ENCODE measurements around the gene CDH5. TPM values are rescaled to one million over a fixed set of nuclear protein-coding genes. Genes with fewer than 3 reads are reported as not detected.

The CDH5 gene
- polyA plus RNA-seq, 1 of the 3 experiments (the other 2 are of a cell fraction), result not detected

DNA sequence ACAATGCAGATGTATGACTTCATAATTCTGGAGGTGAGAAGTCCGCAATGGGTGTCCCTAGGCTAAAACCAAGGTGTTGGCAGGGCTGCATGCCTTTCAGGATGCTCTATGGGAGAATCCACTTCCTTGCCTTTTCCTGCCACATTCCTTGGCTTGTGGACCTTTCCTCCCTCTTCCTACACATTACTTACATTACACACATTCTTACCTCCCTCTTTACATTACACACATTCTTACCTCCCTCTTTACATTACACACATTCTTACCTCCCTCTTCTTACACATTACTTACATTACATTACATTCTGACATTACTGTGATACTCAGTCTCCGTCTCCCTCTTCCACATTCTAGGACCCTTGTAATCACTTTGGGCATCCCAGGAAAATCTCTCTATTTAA, 14.2 kb upstream of the CDH5 start (continued):
- TF ChIP-seq, protein P1, sequence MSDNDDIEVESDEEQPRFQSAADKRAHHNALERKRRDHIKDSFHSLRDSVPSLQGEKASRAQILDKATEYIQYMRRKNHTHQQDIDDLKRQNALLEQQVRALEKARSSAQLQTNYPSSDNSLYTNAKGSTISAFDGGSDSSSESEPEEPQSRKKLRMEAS (IDR thresholded peaks at IDR 0.05; ENCODE audit: low read depth), result no peak
- TF ChIP-seq ELF1 (IDR thresholded peaks at IDR 0.05) (no peak), SMC3 (IDR thresholded peaks at IDR 0.05; ENCODE audit: low read depth, low read length) (no peak), RCOR1 (IDR thresholded peaks at IDR 0.05; ENCODE audit: low read length) (no peak), EP300 (IDR thresholded peaks at IDR 0.05; ENCODE audit: borderline replicate concordance in 1 of 2, low read depth in 1 of 2, low read length in 1 of 2) (no peak), FOSL2 (IDR thresholded peaks at IDR 0.05; ENCODE audit: borderline replicate concordance, low read depth) (no peak), FOXM1 (IDR thresholded peaks at IDR 0.05; ENCODE audit: low read depth) (no peak)
- TF ChIP-seq, protein P2, sequence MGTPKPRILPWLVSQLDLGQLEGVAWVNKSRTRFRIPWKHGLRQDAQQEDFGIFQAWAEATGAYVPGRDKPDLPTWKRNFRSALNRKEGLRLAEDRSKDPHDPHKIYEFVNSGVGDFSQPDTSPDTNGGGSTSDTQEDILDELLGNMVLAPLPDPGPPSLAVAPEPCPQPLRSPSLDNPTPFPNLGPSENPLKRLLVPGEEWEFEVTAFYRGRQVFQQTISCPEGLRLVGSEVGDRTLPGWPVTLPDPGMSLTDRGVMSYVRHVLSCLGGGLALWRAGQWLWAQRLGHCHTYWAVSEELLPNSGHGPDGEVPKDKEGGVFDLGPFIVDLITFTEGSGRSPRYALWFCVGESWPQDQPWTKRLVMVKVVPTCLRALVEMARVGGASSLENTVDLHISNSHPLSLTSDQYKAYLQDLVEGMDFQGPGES (IDR thresholded peaks at IDR 0.05; ENCODE audit: low read depth, low read length), result no peak

DNA sequence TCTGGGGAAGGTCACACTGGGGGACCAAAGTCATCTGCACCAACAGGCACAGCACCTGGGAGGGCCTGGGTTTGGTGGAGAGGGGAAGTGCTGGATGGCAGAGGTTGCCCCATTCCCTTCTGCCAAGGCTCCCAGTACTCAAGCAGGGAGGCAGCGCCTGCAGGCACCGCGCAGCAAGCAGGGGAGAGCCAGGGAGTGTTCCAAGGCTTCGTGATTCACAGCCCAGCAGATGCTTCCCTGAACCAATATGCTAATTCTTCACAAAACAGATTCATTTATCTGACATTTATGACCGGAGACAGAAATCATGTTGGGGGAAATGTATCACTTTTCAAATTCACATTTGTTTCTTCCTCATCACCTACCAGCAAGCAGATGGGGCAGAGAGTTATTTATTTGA, 13.4 kb upstream of the CDH5 start:
- Histone ChIP-seq H3K4me3 (ENCODE audit: low read depth in 2 of 2, low read length in 1 of 2) (no peak overlapping the region), H3K4me2 (no peak overlapping the region), H3K9me3 (no peaks in the 10 kb centered on the region), H4K20me1 (ENCODE audit: insufficient read depth) (no peaks in the 10 kb centered on the region), H3K9me2 (no peaks in the 10 kb centered on the region), H3K9ac (no peak overlapping the region), H3F3A (replicated peaks; ENCODE audit: insufficient read depth) (no peaks in the 10 kb centered on the region), H3K36me3 (replicated peaks in 1 of 2; ENCODE audit: control insufficient read depth in 1 of 2, insufficient read depth in 2 of 2, low read length in 1 of 2) (no peaks in the 10 kb centered on the region), H3K27me3 (ENCODE audit: insufficient read depth) (peaks cover 34% of the 10 kb centered on the region), H3K27ac (ENCODE audit: low read depth in 2 of 2, low read length in 1 of 2) (no peak overlapping the region), H2AFZ (ENCODE audit: low read depth) (no peak overlapping the region), H3K4me1 (ENCODE audit: control insufficient read depth in 1 of 2, insufficient read depth in 2 of 2, low read depth in 1 of 2, low read length in 1 of 2) (no peaks in the 10 kb centered on the region), H3K79me2 (ENCODE audit: insufficient read depth) (no peaks in the 10 kb centered on the region)
- no peak for TF ChIP-seq POLR2AphosphoS5 (IDR thresholded peaks at IDR 0.05; ENCODE audit: low read depth, low read length)
- TF ChIP-seq, protein P2 (IDR thresholded peaks at IDR 0.05; ENCODE audit: low read depth, low read length), result no peak
- no peak for TF ChIP-seq CHD2 (IDR thresholded peaks at IDR 0.05; ENCODE audit: low read length, partially characterized antibody)
- no peak for TF ChIP-seq TCF12 (IDR thresholded peaks at IDR 0.05)
- no peak for DNase-seq
- 48% methylated on average over 5 of the region's 5 CpGs for WGBS (ENCODE audit: low lambda C conversion rate)
- CTCF ChIA-PET, result interaction anchor here (9.2 kb wide), 1 partner anchor 10 kb away, joined by 143 read pairs; no protein-coding TSS in a partner anchor
- POLR2A ChIA-PET, result no interaction called here

DNA sequence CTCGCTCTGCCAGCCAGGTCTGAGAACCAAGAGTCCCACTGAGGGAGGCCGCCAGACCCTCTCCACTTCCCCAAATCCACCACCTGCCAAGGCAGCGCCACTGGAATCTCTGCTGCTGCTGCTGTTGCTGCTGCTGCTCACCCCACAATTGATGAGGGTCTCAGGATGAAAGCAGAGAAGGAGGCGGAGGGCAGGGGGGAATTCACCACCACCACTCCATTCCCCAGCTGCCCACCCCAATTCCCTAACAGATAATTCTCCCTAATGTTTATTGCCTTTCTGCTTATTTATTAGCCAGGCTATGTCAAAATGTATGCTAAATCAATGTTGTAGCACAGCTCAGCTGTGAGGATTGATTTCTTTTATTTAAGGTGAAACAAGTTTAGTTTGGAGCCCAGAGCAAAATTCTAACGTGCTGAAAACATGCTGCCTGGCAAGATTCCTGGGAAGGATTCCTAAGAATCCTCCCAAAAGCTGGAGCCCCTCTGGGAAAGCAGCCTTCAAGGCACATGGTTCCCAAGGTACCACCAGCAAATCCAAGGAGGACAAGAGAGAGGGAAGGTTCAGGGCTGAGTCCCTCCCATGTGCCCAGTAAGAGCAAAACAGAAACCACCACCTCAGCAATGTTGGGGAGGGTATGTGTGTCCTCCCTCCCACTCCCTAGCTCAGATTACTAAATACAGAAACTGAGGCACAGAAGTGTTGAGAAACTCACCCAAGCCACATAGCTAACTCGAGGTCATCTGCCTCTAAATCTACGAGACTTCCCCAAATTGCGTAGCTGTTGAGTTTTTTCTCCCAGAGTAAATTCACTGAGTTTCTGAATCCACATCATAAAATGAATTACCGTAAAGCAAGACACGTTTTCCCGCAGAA, 12.2 kb upstream of the CDH5 start:
- no peaks in the 10 kb centered on the region for H4K20me1 ChIP-seq (ENCODE audit: insufficient read depth)
- H3K27me3 ChIP-seq (ENCODE audit: insufficient read depth), result peaks cover 34% of the 10 kb centered on the region
- WGBS (ENCODE audit: low lambda C conversion rate), result 31% methylated on average over 9 of the region's 11 CpGs
- no peak overlapping the region for H3K4me2 ChIP-seq
- no peaks in the 10 kb centered on the region for H3K79me2 ChIP-seq (ENCODE audit: insufficient read depth)
- H3K4me1 ChIP-seq (ENCODE audit: control insufficient read depth in 1 of 2, insufficient read depth in 2 of 2, low read depth in 1 of 2, low read length in 1 of 2), result no peaks in the 10 kb centered on the region; a peak in 1 of 4 replicates
- H3F3A ChIP-seq (replicated peaks; ENCODE audit: insufficient read depth), result no peaks in the 10 kb centered on the region
- no peak overlapping the region for H2AFZ ChIP-seq (ENCODE audit: low read depth)
- H3K9ac ChIP-seq, result no peak overlapping the region
- H3K36me3 ChIP-seq (replicated peaks in 1 of 2; ENCODE audit: control insufficient read depth in 1 of 2, insufficient read depth in 2 of 2, low read length in 1 of 2), result no peaks in the 10 kb centered on the region
- POLR2A ChIA-PET, result no interaction called here
- no peak overlapping the region for H3K4me3 ChIP-seq (ENCODE audit: low read depth in 2 of 2, low read length in 1 of 2)
- no peaks in the 10 kb centered on the region for H3K9me3 ChIP-seq
- DNase-seq, result no peak
- CTCF ChIA-PET, result interaction anchor here (0.9 to 9.2 kb wide), 3 partner anchors 11 to 25 kb away, joined by 3 to 143 read pairs (median 3); partner anchors contain the start of gene CDH5
- TF ChIP-seq, protein P3, sequence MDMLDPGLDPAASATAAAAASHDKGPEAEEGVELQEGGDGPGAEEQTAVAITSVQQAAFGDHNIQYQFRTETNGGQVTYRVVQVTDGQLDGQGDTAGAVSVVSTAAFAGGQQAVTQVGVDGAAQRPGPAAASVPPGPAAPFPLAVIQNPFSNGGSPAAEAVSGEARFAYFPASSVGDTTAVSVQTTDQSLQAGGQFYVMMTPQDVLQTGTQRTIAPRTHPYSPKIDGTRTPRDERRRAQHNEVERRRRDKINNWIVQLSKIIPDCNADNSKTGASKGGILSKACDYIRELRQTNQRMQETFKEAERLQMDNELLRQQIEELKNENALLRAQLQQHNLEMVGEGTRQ (IDR thresholded peaks at IDR 0.05; ENCODE audit: borderline replicate concordance, low read depth, low read length), result no peak
- no peak for TF ChIP-seq ELF1 (IDR thresholded peaks at IDR 0.05)
- TF ChIP-seq, protein P4, sequence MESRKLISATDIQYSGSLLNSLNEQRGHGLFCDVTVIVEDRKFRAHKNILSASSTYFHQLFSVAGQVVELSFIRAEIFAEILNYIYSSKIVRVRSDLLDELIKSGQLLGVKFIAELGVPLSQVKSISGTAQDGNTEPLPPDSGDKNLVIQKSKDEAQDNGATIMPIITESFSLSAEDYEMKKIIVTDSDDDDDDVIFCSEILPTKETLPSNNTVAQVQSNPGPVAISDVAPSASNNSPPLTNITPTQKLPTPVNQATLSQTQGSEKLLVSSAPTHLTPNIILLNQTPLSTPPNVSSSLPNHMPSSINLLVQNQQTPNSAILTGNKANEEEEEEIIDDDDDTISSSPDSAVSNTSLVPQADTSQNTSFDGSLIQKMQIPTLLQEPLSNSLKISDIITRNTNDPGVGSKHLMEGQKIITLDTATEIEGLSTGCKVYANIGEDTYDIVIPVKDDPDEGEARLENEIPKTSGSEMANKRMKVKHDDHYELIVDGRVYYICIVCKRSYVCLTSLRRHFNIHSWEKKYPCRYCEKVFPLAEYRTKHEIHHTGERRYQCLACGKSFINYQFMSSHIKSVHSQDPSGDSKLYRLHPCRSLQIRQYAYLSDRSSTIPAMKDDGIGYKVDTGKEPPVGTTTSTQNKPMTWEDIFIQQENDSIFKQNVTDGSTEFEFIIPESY (IDR thresholded peaks at IDR 0.05; ENCODE audit: borderline replicate concordance, low read depth), result no peak
- no peak for TF ChIP-seq RFX5 (IDR thresholded peaks at IDR 0.05; ENCODE audit: low read length)
- no peak for TF ChIP-seq EZH2phosphoT487 (IDR thresholded peaks at IDR 0.05; ENCODE audit: borderline replicate concordance, low read depth)
- no peak for TF ChIP-seq SMC3 (IDR thresholded peaks at IDR 0.05; ENCODE audit: low read depth, low read length)
- no peak for TF ChIP-seq NFIC (IDR thresholded peaks at IDR 0.05; ENCODE audit: borderline replicate concordance)
- no peaks in the 10 kb centered on the region for H3K9me2 ChIP-seq
- H3K27ac ChIP-seq (ENCODE audit: low read depth in 2 of 2, low read length in 1 of 2), result no peak overlapping the region
